SJCRH30 (cell line): ENCODE data around the gene TTN. TPM values are rescaled to one million over a fixed set of nuclear protein-coding genes. Genes with fewer than 3 reads are reported as not detected.

Experiments
- DNase-seq, 2 experiments: peaks; one replicate each; pipeline ENCODE4 v3.0.0-alpha.2; 2015 to 2020
- H3K27ac ChIP-seq: fragments of 250-450 bp; sonication (Bioruptor Pico); 2 replicates; pipeline ENCODE4 v1.5.1; 2020; ENCODE audit warnings: mild to moderate bottlenecking, moderate library complexity
- H3K27me3 ChIP-seq: fragments of 250-450 bp; sonication (Bioruptor Pico); 2 replicates; pipeline ENCODE4 v1.5.1; 2020; ENCODE audit warnings: mild to moderate bottlenecking, moderate library complexity
- H3K36me3 ChIP-seq: fragments of 250-450 bp; sonication (Bioruptor Pico); 2 replicates; pipeline ENCODE4 v1.5.1; 2020; ENCODE audit warnings: mild to moderate bottlenecking, moderate library complexity
- H3K4me1 ChIP-seq: fragments of 250-450 bp; sonication (Bioruptor Pico); 2 replicates; pipeline ENCODE4 v1.5.1; 2020; ENCODE audit warnings: mild to moderate bottlenecking, moderate library complexity
- H3K4me3 ChIP-seq: fragments of 250-450 bp; sonication (Bioruptor Pico); 2 replicates; pipeline ENCODE4 v1.5.1; 2020; ENCODE audit warnings: mild to moderate bottlenecking, moderate library complexity
- H3K9me3 ChIP-seq: fragments of 250-450 bp; sonication (Bioruptor Pico); replicated peaks from 2 replicates; pipeline ENCODE4 v1.5.1; 2020; ENCODE audit warnings: mild to moderate bottlenecking, moderate library complexity
- total RNA-seq: library from RNA; depleted of rRNA; stranded (reverse); fragments of >200 nt; shearing (Covaris generic); gene quantifications from 2 replicates; pipeline ENCODE4 v1.2.3, GENCODE V29; 2014

The TTN gene
- total RNA-seq, 1 experiment from 2014 or later = 35.0 TPM

GRCh38 chr2:178796079-178796677 lies 11.0 kb downstream of the TTN start:
- no peak overlapping the region for H3K27ac ChIP-seq
- no peak overlapping the region for H3K4me3 ChIP-seq
- no peaks in the 10 kb centered on the region for H3K27me3 ChIP-seq
- H3K36me3 ChIP-seq = peaks cover 32% of the 10 kb centered on the region
- peaks cover 4% of the 10 kb centered on the region; the same call in 1 of the 2 replicates for H3K4me1 ChIP-seq
- DNase-seq = peak in 1 of 2 experiments; percentile 68
- H3K9me3 ChIP-seq = no peaks in the 10 kb centered on the region

- no peaks in the 10 kb centered on the region for H3K9me3 ChIP-seq
- H3K36me3 ChIP-seq = peaks cover 38% of the 10 kb centered on the region
- H3K27ac ChIP-seq = no peak overlapping the region
- no peak overlapping the region for H3K4me3 ChIP-seq
- no peaks in the 10 kb centered on the region for H3K27me3 ChIP-seq
- H3K4me1 ChIP-seq = no peaks in the 10 kb centered on the region
- no peak for DNase-seq
Observed at GRCh38 chr2:178787934-178788333, 19.3 kb downstream of the TTN start.

GRCh38 chr2:178787155-178787554 lies 20.1 kb downstream of the TTN start:
- no peak overlapping the region for H3K27ac ChIP-seq
- peaks cover 35% of the 10 kb centered on the region for H3K36me3 ChIP-seq
- H3K9me3 ChIP-seq = no peaks in the 10 kb centered on the region
- DNase-seq = no peak
- no peaks in the 10 kb centered on the region for H3K4me1 ChIP-seq
- no peak overlapping the region for H3K4me3 ChIP-seq
- no peaks in the 10 kb centered on the region for H3K27me3 ChIP-seq

GRCh38 chr2:178783889-178784288 lies 23.3 kb downstream of the TTN start:
- no peak overlapping the region for H3K27ac ChIP-seq
- DNase-seq = no peak
- no peaks in the 10 kb centered on the region for H3K4me1 ChIP-seq
- no peaks in the 10 kb centered on the region for H3K9me3 ChIP-seq
- peaks cover 35% of the 10 kb centered on the region for H3K36me3 ChIP-seq
- no peak overlapping the region for H3K4me3 ChIP-seq
- no peaks in the 10 kb centered on the region for H3K27me3 ChIP-seq

DNA sequence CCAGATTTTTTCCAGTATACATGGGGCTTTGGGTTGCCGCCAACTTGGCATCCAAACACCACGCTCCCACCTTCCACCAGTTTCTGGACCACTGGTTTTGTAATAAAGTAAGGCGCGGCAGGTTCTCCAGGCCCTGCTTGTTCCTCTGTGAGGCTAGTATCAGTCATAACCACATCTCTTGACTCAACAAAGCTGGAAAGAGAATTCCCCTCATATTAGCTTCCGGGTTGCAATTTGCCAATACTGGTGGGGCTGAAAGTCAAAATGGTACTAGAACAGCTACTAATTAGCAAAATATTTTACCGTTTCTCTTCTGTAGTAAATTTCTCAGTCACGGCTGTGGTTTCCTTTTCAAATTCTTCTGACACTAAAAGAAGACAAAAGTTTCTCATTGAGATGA lies 25.0 kb downstream of the TTN start:
- H3K27me3 ChIP-seq = no peaks in the 10 kb centered on the region
- no peak for DNase-seq
- no peaks in the 10 kb centered on the region for H3K4me1 ChIP-seq
- peaks cover 45% of the 10 kb centered on the region for H3K36me3 ChIP-seq
- no peaks in the 10 kb centered on the region for H3K9me3 ChIP-seq
- H3K4me3 ChIP-seq = no peak overlapping the region
- H3K27ac ChIP-seq = no peak overlapping the region

DNA sequence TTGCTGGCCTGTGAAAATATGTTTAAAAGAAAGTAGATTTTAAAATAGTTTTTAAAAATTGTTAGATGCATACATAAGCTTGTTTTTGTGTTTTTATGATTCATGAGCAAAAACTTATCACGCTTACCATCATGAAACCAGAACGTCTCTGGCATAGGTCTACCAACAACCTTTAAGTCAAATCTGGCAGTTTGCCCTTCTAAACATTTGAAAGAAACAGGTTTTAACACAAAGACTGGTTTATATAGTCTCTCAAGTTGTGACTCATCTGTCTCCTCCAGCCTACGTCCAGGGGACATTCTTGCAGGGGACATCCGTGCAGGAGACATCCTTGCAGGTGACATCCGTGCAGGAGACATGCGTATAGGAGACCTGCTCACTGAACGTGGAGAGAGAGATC lies 29.6 kb downstream of the TTN start:
- H3K36me3 ChIP-seq = peaks cover 73% of the 10 kb centered on the region
- H3K9me3 ChIP-seq = peaks cover 5% of the 10 kb centered on the region; the same call in 1 of the 2 replicates
- H3K4me3 ChIP-seq = no peak overlapping the region
- no peak overlapping the region for H3K27ac ChIP-seq
- H3K4me1 ChIP-seq = no peaks in the 10 kb centered on the region
- no peaks in the 10 kb centered on the region for H3K27me3 ChIP-seq
- no peak for DNase-seq

DNA sequence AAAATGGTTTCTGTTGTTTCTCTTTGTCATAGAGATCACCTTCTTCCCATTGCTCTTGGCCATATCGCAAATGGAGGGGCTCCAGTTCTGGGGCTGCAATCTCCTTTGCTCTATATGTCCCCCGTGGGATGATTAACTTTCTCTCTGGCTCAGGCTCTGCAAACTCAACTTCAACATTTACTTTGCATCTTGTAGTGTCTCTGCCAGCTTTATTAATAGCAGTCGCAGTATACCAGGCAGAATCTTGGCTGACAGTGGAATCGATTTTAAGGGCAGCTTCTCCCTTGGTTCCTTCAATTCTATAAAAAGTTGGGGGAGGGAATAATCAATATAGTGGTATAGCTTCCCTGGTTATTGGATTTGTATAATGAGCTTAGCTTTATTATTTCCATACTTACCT lies 30.5 kb downstream of the TTN start:
- H3K27ac ChIP-seq = no peak overlapping the region
- H3K4me1 ChIP-seq = no peaks in the 10 kb centered on the region
- H3K27me3 ChIP-seq = no peaks in the 10 kb centered on the region
- H3K9me3 ChIP-seq = peaks cover 10% of the 10 kb centered on the region
- H3K36me3 ChIP-seq = peaks cover 74% of the 10 kb centered on the region
- no peak overlapping the region for H3K4me3 ChIP-seq
- DNase-seq = no peak

DNA sequence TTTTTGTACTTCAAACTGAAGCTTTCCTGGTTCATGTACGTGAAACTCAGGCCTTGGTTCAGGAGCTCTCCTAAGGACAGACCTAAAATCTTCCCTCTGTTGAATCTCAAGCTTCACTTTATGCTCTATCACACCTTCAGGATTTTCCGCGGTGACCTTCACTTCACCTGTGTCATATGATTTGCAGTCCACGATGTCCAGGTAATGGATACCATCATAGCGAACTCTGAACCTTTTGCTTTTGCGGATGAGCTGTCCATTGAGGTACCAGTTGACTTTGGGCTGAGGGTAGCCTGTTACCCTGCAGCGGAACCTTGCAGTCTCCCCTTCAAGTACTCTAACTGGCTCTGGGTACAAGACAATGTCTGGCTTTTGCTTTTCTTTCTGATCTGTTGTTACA lies 31.2 kb downstream of the TTN start:
- H3K36me3 ChIP-seq = peaks cover 77% of the 10 kb centered on the region
- no peak overlapping the region for H3K4me3 ChIP-seq

DNA sequence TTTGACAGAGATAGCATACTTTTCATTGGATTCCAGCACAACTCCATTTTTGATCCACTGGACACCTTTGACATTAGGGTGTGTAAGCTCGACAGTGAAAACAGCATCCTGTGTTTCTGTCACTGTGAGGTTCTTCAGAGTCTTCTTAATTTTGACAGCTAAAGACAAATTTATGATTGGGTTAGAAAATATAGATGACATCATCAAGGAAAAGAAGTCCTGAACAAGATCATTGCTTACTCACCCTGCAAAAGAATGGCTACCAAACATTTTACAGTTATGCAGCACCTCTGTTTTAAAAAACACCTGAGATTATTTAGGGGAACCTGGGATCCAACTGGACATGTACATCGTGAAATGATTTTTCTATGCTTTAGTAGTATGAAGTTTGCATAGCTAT lies 36.7 kb downstream of the TTN start:
- H3K36me3 ChIP-seq = peaks cover 77% of the 10 kb centered on the region
- H3K4me3 ChIP-seq = no peak overlapping the region
- H3K27ac ChIP-seq = no peak overlapping the region
- H3K9me3 ChIP-seq = peaks cover 27% of the 10 kb centered on the region
- no peaks in the 10 kb centered on the region for H3K27me3 ChIP-seq
- peaks cover 33% of the 10 kb centered on the region for H3K4me1 ChIP-seq
- DNase-seq = no peak

More for the DNA sequence above, 31.2 kb downstream of the TTN start:
- Histone ChIP-seq H3K4me1 (no peaks in the 10 kb centered on the region), H3K9me3 (peaks cover 16% of the 10 kb centered on the region), H3K27me3 (no peaks in the 10 kb centered on the region), H3K27ac (no peak overlapping the region)
- DNase-seq = no peak

DNA sequence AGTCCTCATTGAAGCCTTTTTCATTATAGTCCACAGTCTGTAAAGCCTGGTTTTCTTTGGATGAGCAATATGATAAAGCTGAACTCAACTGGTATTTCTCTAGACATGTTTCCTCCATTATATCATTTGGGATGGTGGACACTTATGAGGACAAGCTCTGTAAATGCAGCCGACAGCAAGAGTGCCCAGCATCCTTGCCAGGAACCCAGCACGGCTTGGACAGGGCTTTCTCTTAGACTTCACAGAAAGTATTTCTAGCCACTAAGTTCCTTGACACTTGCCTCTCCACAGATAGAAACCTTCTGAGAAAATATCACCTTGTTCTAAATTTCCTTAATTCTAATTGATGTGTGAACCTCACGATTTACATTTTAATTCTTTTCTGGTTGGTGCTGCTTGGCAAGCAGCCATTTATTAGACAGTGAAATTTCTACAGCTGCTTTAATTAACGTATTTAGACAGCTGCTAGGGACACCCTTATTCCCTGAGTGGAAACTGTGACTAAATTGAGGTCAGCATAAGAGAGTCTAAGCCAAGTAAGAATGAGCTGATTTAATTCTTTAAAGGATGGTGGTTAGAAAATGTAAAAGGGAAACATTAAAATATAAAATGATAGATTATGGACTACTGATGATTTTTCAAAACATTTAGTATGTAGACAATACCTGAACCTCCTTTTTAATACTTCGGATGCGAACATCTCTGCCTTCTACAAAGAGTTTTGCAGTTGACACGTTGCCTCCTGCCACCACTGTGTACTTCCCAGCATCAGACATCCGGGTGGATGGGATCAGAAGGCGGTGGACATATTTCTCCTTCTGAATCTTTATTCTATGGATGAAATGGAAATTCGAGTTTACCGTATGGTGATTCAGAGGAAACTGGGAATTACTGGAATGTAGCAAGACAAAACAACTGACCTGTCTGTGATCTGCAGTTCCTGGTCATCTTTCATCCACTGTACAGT lies 39.8 kb downstream of the TTN start:
- Histone ChIP-seq H3K27ac (peak overlapping the region; percentile 98), H3K36me3 (peaks cover 49% of the 10 kb centered on the region), H3K9me3 (peaks cover 22% of the 10 kb centered on the region), H3K4me1 (peaks cover 58% of the 10 kb centered on the region), H3K4me3 (peak overlapping the region; percentile 0; the same call in 1 of the 2 replicates), H3K27me3 (no peaks in the 10 kb centered on the region)
- peak; percentile 79 to 92 for DNase-seq

GRCh38 chr2:178764097-178764496 lies 43.1 kb downstream of the TTN start:
- Histone ChIP-seq H3K27me3 (no peaks in the 10 kb centered on the region), H3K36me3 (peaks cover 19% of the 10 kb centered on the region), H3K4me1 (peaks cover 56% of the 10 kb centered on the region), H3K27ac (peak overlapping the region; percentile 98), H3K9me3 (peaks cover 3% of the 10 kb centered on the region; the same call in 1 of the 2 replicates), H3K4me3 (no peak overlapping the region)
- DNase-seq = peak; percentile 64 to 81

GRCh38 chr2:178761759-178762371 lies 45.4 kb downstream of the TTN start:
- peak; percentile 60 to 83 for DNase-seq
- H3K27ac ChIP-seq = no peak overlapping the region
- no peak overlapping the region for H3K4me3 ChIP-seq
- H3K9me3 ChIP-seq = no peaks in the 10 kb centered on the region
- H3K27me3 ChIP-seq = no peaks in the 10 kb centered on the region
- H3K4me1 ChIP-seq = peaks cover 38% of the 10 kb centered on the region
- peaks cover 14% of the 10 kb centered on the region for H3K36me3 ChIP-seq

DNA sequence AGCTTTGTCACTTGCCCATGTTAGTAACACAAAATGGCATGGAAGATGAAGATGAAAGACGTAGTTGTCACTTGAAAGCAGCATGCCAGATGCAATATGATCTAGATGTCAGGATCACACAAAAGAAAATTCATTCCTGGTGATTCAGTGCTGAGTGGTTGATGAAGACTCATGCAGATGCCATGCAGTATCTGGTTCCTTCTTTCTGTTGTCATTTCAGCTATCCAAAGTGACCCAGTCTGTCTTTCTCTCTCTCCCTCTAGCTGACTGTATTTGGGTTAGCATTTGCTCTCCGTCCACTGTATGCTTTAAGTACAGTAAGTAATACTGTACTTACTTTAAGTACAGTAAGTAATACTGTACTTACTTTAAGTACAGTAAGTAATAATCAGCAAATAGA lies 50.4 kb downstream of the TTN start:
- H3K27ac ChIP-seq = no peak overlapping the region
- no peak for DNase-seq
- H3K4me1 ChIP-seq = no peaks in the 10 kb centered on the region

DNA sequence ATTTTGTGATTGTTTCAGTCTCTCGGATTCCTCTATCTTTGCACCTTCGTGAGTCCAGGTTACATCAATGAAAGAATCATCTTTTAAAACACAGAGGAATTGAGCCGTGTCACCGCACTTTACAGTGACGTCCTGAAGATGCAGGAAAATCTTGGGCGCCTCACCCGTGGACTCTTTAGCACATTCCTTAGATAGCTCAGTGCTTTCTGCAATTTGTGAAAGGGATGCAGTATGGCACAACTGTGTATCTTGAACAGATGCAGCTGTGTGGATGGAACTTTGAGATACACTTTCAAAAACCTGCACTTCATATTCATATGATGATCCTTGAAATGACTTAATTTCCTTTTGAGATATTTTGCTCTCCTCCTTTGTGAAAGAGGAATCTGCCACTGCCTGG lies 50.9 kb downstream of the TTN start:
- Histone ChIP-seq H3K4me1 (no peaks in the 10 kb centered on the region), H3K9me3 (no peaks in the 10 kb centered on the region), H3K27ac (no peak overlapping the region), H3K36me3 (peaks cover 26% of the 10 kb centered on the region), H3K4me3 (no peak overlapping the region), H3K27me3 (no peaks in the 10 kb centered on the region)
- no peak for DNase-seq

More for the DNA sequence above, 50.4 kb downstream of the TTN start:
- H3K36me3 ChIP-seq = peaks cover 23% of the 10 kb centered on the region
- no peaks in the 10 kb centered on the region for H3K9me3 ChIP-seq
- no peak overlapping the region for H3K4me3 ChIP-seq
- no peaks in the 10 kb centered on the region for H3K27me3 ChIP-seq

DNA sequence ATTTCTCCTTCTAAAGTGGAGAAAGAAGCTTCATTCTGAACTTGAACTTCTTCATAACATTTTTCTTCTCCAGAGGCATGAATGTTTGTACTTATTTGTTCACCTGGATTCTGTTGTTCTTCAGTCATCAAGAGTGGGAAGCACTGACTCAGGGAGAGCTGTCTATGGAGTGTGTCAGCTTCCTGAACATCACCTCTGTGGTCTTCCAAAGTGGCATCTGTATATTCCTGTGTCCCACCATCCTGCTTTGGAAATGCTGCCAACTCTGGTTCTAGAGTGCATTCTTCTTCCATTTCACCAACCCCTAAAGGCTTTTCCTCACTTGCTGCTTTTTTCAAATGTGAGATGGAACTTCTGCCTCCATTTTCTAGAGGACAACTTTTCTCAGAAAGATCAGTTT lies 59.5 kb downstream of the TTN start:
- Histone ChIP-seq H3K4me3 (no peak overlapping the region), H3K27ac (no peak overlapping the region), H3K36me3 (peaks cover 22% of the 10 kb centered on the region), H3K27me3 (no peaks in the 10 kb centered on the region), H3K9me3 (no peaks in the 10 kb centered on the region), H3K4me1 (no peaks in the 10 kb centered on the region)
- DNase-seq = no peak
